HEK293T (cell line): ENCODE measurements around the gene CTCFL.

Experiments used
- ARNT ChIP-seq: fragments of 450-650 bp; IDR thresholded peaks from 2 replicates; pipeline ENCODE4 v1.6.1; 2017; ENCODE audit warnings: mild to moderate bottlenecking
- ELF4 ChIP-seq: fragments of 450-650 bp; IDR thresholded peaks from 2 replicates; pipeline ENCODE4 v1.6.1; 2017; ENCODE audit warnings: antibody characterized with exemption
- FOXA1 ChIP-seq: fragments of 450-650 bp; IDR thresholded peaks from 2 replicates; pipeline ENCODE4 v1.6.1; 2016; ENCODE audit warnings: mild to moderate bottlenecking
- FOXK2 ChIP-seq: fragments of 450-650 bp; IDR thresholded peaks from 2 replicates; pipeline ENCODE4 v1.6.1; 2016; ENCODE audit warnings: mild to moderate bottlenecking
- FOXM1 ChIP-seq: fragments of 450-650 bp; IDR thresholded peaks from 2 replicates; pipeline ENCODE4 v1.6.1; 2017; ENCODE audit warnings: mild to moderate bottlenecking, borderline replicate concordance
- SP1 ChIP-seq: fragments of 450-650 bp; IDR thresholded peaks from 2 replicates; pipeline ENCODE4 v1.6.1; 2017
- SUZ12 ChIP-seq: fragments of 450-650 bp; IDR thresholded peaks from 2 replicates; pipeline ENCODE4 v1.6.1; 2016; ENCODE audit warnings: mild to moderate bottlenecking
- TARDBP ChIP-seq: fragments of 450-650 bp; IDR thresholded peaks from 2 replicates; pipeline ENCODE4 v1.6.1; 2016

GRCh38 chr20:57570920-57571319, 46.0 kb upstream of the CTCFL start:
- TF ChIP-seq TARDBP: no peak
- no peak for TF ChIP-seq ARNT
- TF ChIP-seq ELF4: no peak
- no peak for TF ChIP-seq FOXM1
- no peak for TF ChIP-seq SUZ12
- no peak for TF ChIP-seq SP1
- no peak for TF ChIP-seq FOXK2
- TF ChIP-seq FOXA1: no peak
